Natural killer cell (primary cell): ENCODE measurements around the gene IQSEC1. TPM values are rescaled to one million over a fixed set of nuclear protein-coding genes. Genes with fewer than 3 reads are reported as not detected.

ENCODE experiments used
- ATAC-seq, 3 donors: fragments of 150-1000 bp in 2 of 3; fragments of 200-7000 bp in 1 of 3; cut with Tn5 transposase; 1 replicate in 1 of 3; 2 replicates in 2 of 3; pipeline ENCODE4 v1.10.0; 2021; ENCODE audit warnings: mild to moderate bottlenecking in 2 of 3, moderate library complexity in 2 of 3
- DNase-seq, 2 donors: peaks; one replicate each; pipeline versions ENCODE4 v3.0.0 to v3.0.0-alpha.2; 2013 to 2021; ENCODE audit warnings: mixed read lengths in 1 of 2
- H3K27ac ChIP-seq: one replicate; pipeline ENCODE4 v1.5.1; 2013; ENCODE audit warnings: mild to moderate bottlenecking, low read length
- H3K27me3 ChIP-seq: one replicate; pipeline ENCODE4 v1.6.1; 2013; ENCODE audit warnings: low read length; ENCODE audit not compliant: control insufficient read depth, insufficient read depth
- H3K36me3 ChIP-seq: one replicate; pipeline ENCODE4 v1.6.1; 2013; ENCODE audit warnings: low read length; ENCODE audit not compliant: control insufficient read depth, insufficient read depth
- H3K4me1 ChIP-seq: one replicate; pipeline ENCODE4 v1.6.1; 2013; ENCODE audit warnings: low read length; ENCODE audit not compliant: control insufficient read depth, insufficient read depth
- H3K4me3 ChIP-seq: one replicate; pipeline ENCODE4 v1.5.1; 2013; ENCODE audit warnings: low read length
- H3K9me3 ChIP-seq: one replicate; pipeline ENCODE4 v1.6.1; 2013; ENCODE audit warnings: low read length; ENCODE audit not compliant: control insufficient read depth, insufficient read depth
- H3K27ac Mint-ChIP-seq, 2 donors: one replicate each; pipeline ENCODE4 v1.8.0; 2022; ENCODE audit warnings: mild to moderate bottlenecking in 2 of 2, mixed read lengths in 2 of 2, moderate library complexity in 1 of 2
- H3K27me3 Mint-ChIP-seq, 2 donors: one replicate each; pipeline ENCODE4 v1.8.0; 2022; ENCODE audit warnings: low read depth in 2 of 2, mixed read lengths in 2 of 2
- H3K36me3 Mint-ChIP-seq: one replicate; pipeline ENCODE4 v1.8.0; 2022; ENCODE audit warnings: mixed read lengths
- H3K4me1 Mint-ChIP-seq, 2 donors: one replicate each; pipeline ENCODE4 v1.8.0; 2022; ENCODE audit warnings: mixed read lengths in 2 of 2
- H3K4me3 Mint-ChIP-seq: one replicate; pipeline ENCODE4 v1.8.0; 2022; ENCODE audit warnings: mild to moderate bottlenecking, moderate library complexity, mixed read lengths
- H3K9me3 Mint-ChIP-seq, 2 donors: one replicate each; pipeline ENCODE4 v1.8.0; 2022; ENCODE audit warnings: mixed read lengths in 2 of 2
- WGBS: methylation state at CpG from one replicate; pipeline ENCODE4 v1.1.7; 2013; ENCODE audit warnings: missing lambda C conversion rate; ENCODE audit not compliant: insufficient coverage; 5-methylcytosine and 5-hydroxymethylcytosine counted together
- intact Hi-C: fragments of 100-400 bp; cut with micrococcal nuclease; formaldehyde crosslinking; loops from one replicate; pipeline ENCODE4 v1.14.2; 2022
- total RNA-seq, 4 donors: library from RNA; stranded (reverse); fragments of 120-200 nt in 1 of 4; gene quantifications; one replicate each; pipeline versions ENCODE4 v1.2.3 to v1.2.4, GENCODE V29; 2013 to 2022
- TF ChIP-seq, protein P1 (sequence below): fragments of 200-600 bp; IDR thresholded peaks from one replicate; pipeline ENCODE4 v1.8.0; 2022; ENCODE audit warnings: antibody characterized with exemption

The IQSEC1 gene
- total RNA-seq, 3 donors from 2014 or later (not counting 1 experiment from before 2014, with no cell fraction given) = 124 to 189 (median 138) TPM

DNA sequence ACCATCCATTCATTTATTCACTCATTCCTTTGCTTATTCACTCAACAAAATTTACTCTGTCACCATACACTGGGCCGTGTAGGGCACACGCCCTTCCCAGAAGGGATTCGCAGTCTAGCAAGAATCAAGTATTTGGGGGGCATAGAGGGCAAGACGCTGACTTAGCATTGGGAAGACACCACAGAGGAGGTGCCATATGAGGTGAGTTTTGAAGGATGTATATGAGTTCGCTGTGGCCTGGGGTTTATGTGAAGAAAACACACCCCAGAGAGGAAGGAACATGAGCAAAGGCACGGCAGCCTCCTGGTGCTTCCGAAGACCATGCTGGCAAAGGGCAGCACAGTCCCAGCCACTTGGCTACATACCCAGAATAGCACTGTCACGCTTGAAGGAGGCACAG is 23.1 kb upstream of the IQSEC1 start:
- Mint-ChIP-seq H3K36me3 (no peaks in the 10 kb centered on the region), H3K9me3 (no peaks in the 10 kb centered on the region), H3K4me1 (peaks cover 0 to 10% of the 10 kb centered on the region in 2 donors), H3K27me3 (peaks cover 7 to 13% of the 10 kb centered on the region in 2 donors), H3K27ac (no peak overlapping the region), H3K4me3 (no peak overlapping the region)
- TF ChIP-seq, protein P1, sequence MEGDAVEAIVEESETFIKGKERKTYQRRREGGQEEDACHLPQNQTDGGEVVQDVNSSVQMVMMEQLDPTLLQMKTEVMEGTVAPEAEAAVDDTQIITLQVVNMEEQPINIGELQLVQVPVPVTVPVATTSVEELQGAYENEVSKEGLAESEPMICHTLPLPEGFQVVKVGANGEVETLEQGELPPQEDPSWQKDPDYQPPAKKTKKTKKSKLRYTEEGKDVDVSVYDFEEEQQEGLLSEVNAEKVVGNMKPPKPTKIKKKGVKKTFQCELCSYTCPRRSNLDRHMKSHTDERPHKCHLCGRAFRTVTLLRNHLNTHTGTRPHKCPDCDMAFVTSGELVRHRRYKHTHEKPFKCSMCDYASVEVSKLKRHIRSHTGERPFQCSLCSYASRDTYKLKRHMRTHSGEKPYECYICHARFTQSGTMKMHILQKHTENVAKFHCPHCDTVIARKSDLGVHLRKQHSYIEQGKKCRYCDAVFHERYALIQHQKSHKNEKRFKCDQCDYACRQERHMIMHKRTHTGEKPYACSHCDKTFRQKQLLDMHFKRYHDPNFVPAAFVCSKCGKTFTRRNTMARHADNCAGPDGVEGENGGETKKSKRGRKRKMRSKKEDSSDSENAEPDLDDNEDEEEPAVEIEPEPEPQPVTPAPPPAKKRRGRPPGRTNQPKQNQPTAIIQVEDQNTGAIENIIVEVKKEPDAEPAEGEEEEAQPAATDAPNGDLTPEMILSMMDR = no peak
- H3K36me3 ChIP-seq = no peaks in the 10 kb centered on the region
- no peak overlapping the region for H3K27ac ChIP-seq
- DNase-seq (no peak), ATAC-seq (no peak)
- no peaks in the 10 kb centered on the region for H3K27me3 ChIP-seq
- peaks cover 8% of the 10 kb centered on the region for H3K4me1 ChIP-seq
- intact Hi-C loops = loop anchor here (10.0 kb wide), 1 partner anchor 208 kb away; no protein-coding TSS in a partner anchor
- 92% methylated on average over 7 of the region's 8 CpGs for WGBS
- H3K9me3 ChIP-seq = no peaks in the 10 kb centered on the region
- H3K4me3 ChIP-seq = no peak overlapping the region

DNA sequence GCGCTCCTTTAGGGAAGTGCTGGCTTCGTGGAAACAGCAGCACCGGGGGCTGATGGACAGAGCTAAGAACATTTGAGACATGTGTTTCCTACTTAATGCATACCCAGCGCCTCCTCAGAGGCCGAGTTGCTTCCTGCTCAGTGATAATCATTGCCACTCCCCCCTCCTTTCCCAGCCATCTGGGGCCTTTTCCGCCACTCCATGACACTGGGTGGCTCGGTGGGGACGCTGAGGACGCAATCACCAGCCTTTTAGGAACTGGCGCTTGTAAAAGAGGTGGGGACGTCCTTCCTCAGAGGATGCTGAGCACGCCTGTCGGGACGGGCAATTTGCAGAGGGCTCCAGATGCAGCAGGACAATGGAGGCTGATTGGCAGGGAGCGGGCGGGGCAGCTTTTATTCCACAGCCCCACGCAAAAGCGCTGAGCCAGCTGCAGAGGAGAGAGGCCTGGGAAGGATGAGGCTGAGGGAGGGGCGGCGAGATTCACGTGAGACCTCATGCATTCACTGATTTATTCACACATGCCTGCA is 22.2 kb upstream of the IQSEC1 start:
- no peak overlapping the region for H3K27ac ChIP-seq
- H3K27me3 ChIP-seq = no peaks in the 10 kb centered on the region
- TF ChIP-seq, protein P1 = no peak
- Mint-ChIP-seq H3K9me3 (no peaks in the 10 kb centered on the region), H3K27ac (no peak overlapping the region), H3K4me1 (peaks cover 0 to 10% of the 10 kb centered on the region in 2 donors), H3K4me3 (no peak overlapping the region), H3K27me3 (peaks cover 7 to 13% of the 10 kb centered on the region in 2 donors), H3K36me3 (no peaks in the 10 kb centered on the region)
- H3K9me3 ChIP-seq = no peaks in the 10 kb centered on the region
- no peak overlapping the region for H3K4me3 ChIP-seq
- intact Hi-C loops = loop anchor here (10.0 kb wide), 1 partner anchor 209 kb away; no protein-coding TSS in a partner anchor
- WGBS = 30% methylated on average over 21 of the region's 21 CpGs
- peaks cover 8% of the 10 kb centered on the region for H3K4me1 ChIP-seq
- H3K36me3 ChIP-seq = no peaks in the 10 kb centered on the region
- DNase-seq (no peak), ATAC-seq (no peak)

DNA sequence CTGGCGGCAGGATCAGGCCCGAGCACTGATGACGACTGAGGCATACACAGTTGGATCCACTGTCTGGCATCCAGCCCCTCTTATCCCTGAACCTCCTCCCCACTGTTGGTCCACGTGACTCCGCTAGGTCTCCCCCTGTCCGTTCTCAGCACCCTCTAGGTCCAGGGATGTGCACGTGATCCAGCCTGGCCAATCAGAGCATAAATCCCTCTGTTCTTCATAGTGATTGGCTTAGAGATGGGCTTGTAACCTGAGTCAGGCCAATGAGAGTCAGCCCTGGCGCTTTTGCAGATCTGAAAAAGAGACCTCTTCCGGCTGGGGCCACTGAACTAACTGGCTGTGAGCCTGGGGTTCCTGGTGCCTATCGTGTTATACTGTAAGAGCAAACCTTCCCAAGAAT is 20.5 kb upstream of the IQSEC1 start:
- intact Hi-C loops = loop anchor here (10.0 kb wide), 1 partner anchor 211 kb away; no protein-coding TSS in a partner anchor

More for the DNA sequence above, 20.5 kb upstream of the IQSEC1 start:
- H3K27me3 Mint-ChIP-seq = peaks cover 7 to 13% of the 10 kb centered on the region in 2 donors
- H3K36me3 Mint-ChIP-seq = no peaks in the 10 kb centered on the region
- no peaks in the 10 kb centered on the region for H3K9me3 Mint-ChIP-seq
- no peak overlapping the region for H3K27ac Mint-ChIP-seq
- Histone ChIP-seq H3K27me3 (no peaks in the 10 kb centered on the region), H3K4me3 (no peak overlapping the region), H3K4me1 (peaks cover 8% of the 10 kb centered on the region), H3K9me3 (no peaks in the 10 kb centered on the region), H3K27ac (no peak overlapping the region), H3K36me3 (no peaks in the 10 kb centered on the region)
- TF ChIP-seq, protein P1 = no peak
- no peak overlapping the region for H3K4me3 Mint-ChIP-seq
- H3K4me1 Mint-ChIP-seq = peaks cover 0 to 10% of the 10 kb centered on the region in 2 donors
- ATAC-seq (no peak), DNase-seq (no peak)
- 82% methylated on average over 10 of the region's 10 CpGs for WGBS
